K562 (cell line): ENCODE results near the gene CNIH3. TPM values are rescaled to one million over a fixed set of nuclear protein-coding genes. Genes with fewer than 3 reads are reported as not detected.

Experiments
- ATF3 ChIP-seq, 2 experiments: fragments of 450-650 bp in 1 of 2; sonication (generic) in 1 of 2; formaldehyde crosslinking in 1 of 2; IDR thresholded peaks in 1 of 2; conservative IDR thresholded peaks in 1 of 2; 2 replicates each; pipeline versions ENCODE4 v1.6.1 to v1.8.1; 2016 to 2023; ENCODE audit warnings: mild to moderate bottlenecking in 2 of 2, moderate library complexity in 2 of 2, inconsistent platforms in 1 of 2, missing genetic modification reagents in 1 of 2
- BCOR ChIP-seq: fragments of 450-650 bp; IDR thresholded peaks from 2 replicates; pipeline ENCODE4 v1.6.1; 2016
- GABPA ChIP-seq: fragments of 200-800 bp; sonication (Bioruptor generic); conservative IDR thresholded peaks from 2 replicates; pipeline ENCODE4 v1.6.1; 2016; ENCODE audit warnings: low read depth, missing genetic modification characterization, missing compliant biosample characterization
- GABPB2 ChIP-seq: fragments of 250-450 bp; sonication (Bioruptor Pico); conservative IDR thresholded peaks from 2 replicates; pipeline ENCODE4 v1.5.1; 2021; ENCODE audit warnings: mild to moderate bottlenecking
- MAFG ChIP-seq: fragments of 450-650 bp; conservative IDR thresholded peaks from 2 replicates; pipeline ENCODE4 v1.6.1; 2016; ENCODE audit warnings: missing genetic modification characterization, missing compliant biosample characterization
- MAFK ChIP-seq: IDR thresholded peaks from 2 replicates; pipeline ENCODE4 v1.6.1; 2011; ENCODE audit warnings: low read length, improper control_type of control experiment
- NR2C2 ChIP-seq, 2 experiments: fragments of 200-800 bp in 1 of 2; sonication (Bioruptor generic) in 1 of 2; sonication (generic) in 1 of 2; formaldehyde crosslinking in 1 of 2; IDR thresholded peaks; 2 replicates each; pipeline versions ENCODE4 v1.6.1 to v1.8.0; 2016 to 2022; ENCODE audit warnings: mild to moderate bottlenecking in 1 of 2, missing compliant biosample characterization in 1 of 2, missing genetic modification characterization in 1 of 2, missing genetic modification reagents in 1 of 2
- RFX7 ChIP-seq: fragments of 250-450 bp; sonication (Bioruptor Pico); IDR thresholded peaks from 2 replicates; pipeline ENCODE4 v1.5.1; 2021; ENCODE audit warnings: mild to moderate bottlenecking
- SAFB2 ChIP-seq: fragments of 200-400 bp; formaldehyde crosslinking; IDR thresholded peaks from 2 replicates; pipeline ENCODE4 v1.6.1; 2018; ENCODE audit warnings: borderline replicate concordance, low read length, low read depth, moderate library complexity; ENCODE audit not compliant: severe bottlenecking
- VEZF1 ChIP-seq: fragments of 200-800 bp; sonication (Bioruptor generic); IDR thresholded peaks from 2 replicates; pipeline ENCODE4 v1.6.1; 2017; ENCODE audit warnings: missing genetic modification characterization, missing compliant biosample characterization
- YY1 ChIP-seq, 3 experiments: IDR thresholded peaks; 2 replicates each; pipeline ENCODE4 v1.6.1; 2011; ENCODE audit warnings: low read length in 2 of 3, mild to moderate bottlenecking in 2 of 3, moderate library complexity in 2 of 3, borderline replicate concordance in 1 of 3, control low read depth in 1 of 3, low read depth in 1 of 3; ENCODE audit not compliant: insufficient read depth in 3 of 3, insufficient replicate concordance in 2 of 3, control insufficient read depth in 1 of 3, insufficient read length in 1 of 3; ENCODE audit errors: extremely low read depth in 1 of 3
- ZBTB11 ChIP-seq, 3 experiments: fragments of 200-800 bp in 1 of 3; fragments of 250-450 bp in 1 of 3; fragments of 450-650 bp in 1 of 3; sonication (Bioruptor Pico) in 1 of 3; sonication (Bioruptor generic) in 1 of 3; formaldehyde crosslinking in 1 of 3; IDR thresholded peaks; 2 replicates each; pipeline versions ENCODE4 v1.6.1 to v1.8.0; 2016 to 2022; ENCODE audit warnings: mild to moderate bottlenecking in 2 of 3, missing genetic modification characterization in 2 of 3, missing compliant biosample characterization in 1 of 3, moderate library complexity in 1 of 3
- ZNF165 ChIP-seq: fragments of 250-450 bp; sonication (Bioruptor Pico); IDR thresholded peaks from 2 replicates; pipeline ENCODE4 v1.4.0; 2020; ENCODE audit warnings: borderline replicate concordance
- ZNF175 ChIP-seq: fragments of 200-800 bp; sonication (Bioruptor generic); IDR thresholded peaks from 2 replicates; pipeline ENCODE4 v1.6.1; 2016; ENCODE audit warnings: low read depth, mild to moderate bottlenecking, missing genetic modification characterization, missing compliant biosample characterization
- ZNF584 ChIP-seq: fragments of 200-800 bp; sonication (Bioruptor generic); IDR thresholded peaks from 2 replicates; pipeline ENCODE4 v1.6.1; 2016; ENCODE audit warnings: low read depth, mild to moderate bottlenecking, missing genetic modification characterization, missing compliant biosample characterization
- ZNF766 ChIP-seq: fragments of 200-800 bp; sonication (Bioruptor generic); conservative IDR thresholded peaks from 2 replicates; pipeline ENCODE4 v1.6.1; 2016; ENCODE audit warnings: missing genetic modification characterization, missing compliant biosample characterization
- ZSCAN29 ChIP-seq: fragments of 450-650 bp; IDR thresholded peaks from 2 replicates; pipeline ENCODE4 v1.6.1; 2017
- polyA plus RNA-seq, 8 experiments: library from polyadenylated mRNA; depleted of rRNA in 4 of 8; stranded (reverse) in 5 of 8; unstranded in 3 of 8; fragments of >200 nt; fragmentation: Nextera tagmentation in 2 of 8; fragmentation: Illumina TruSeq in 1 of 8; extraction: Ambion mirVana in 2 of 8; extraction: Trizol in 1 of 8; gene quantifications; 2 replicates each; pipeline versions ENCODE4 v1.2.1 to v1.2.3, GENCODE V29; 2011 to 2014; ENCODE audit warnings: inconsistent platforms in 1 of 8, missing spikeins in 1 of 8
- total RNA-seq, 7 experiments: library from RNA; depleted of rRNA in 6 of 7; stranded (reverse); fragments of >200 nt in 6 of 7; fragmentation: Illumina TruSeq in 2 of 7; extraction: Trizol in 2 of 7; gene quantifications; 2 replicates each; pipeline versions ENCODE4 v1.2.1 to v1.2.3, GENCODE V29; 2011 to 2021; ENCODE audit warnings: low replicate concordance in 1 of 7

The CNIH3 gene
- total and polyA plus RNA-seq, 9 of the 15 experiments (the other 6 are each of a cell fraction or from before 2014, with no cell fraction given), result 0.14 to 1.8 (median 0.79) TPM

- TF ChIP-seq YY1 (IDR thresholded peaks at IDR 0.05; ENCODE audit: borderline replicate concordance in 1 of 3, control insufficient read depth in 1 of 3, extremely low read depth in 1 of 3, insufficient read depth in 3 of 3, insufficient read length in 1 of 3, insufficient replicate concordance in 2 of 3, low read depth in 1 of 3, low read length in 2 of 3) (no peak), ZNF766 (CRISPR knock-in tag) (peak; percentile 75), ZNF175 (CRISPR knock-in tag) (peak; percentile 45; the same call in 1 of the 2 replicates), ZNF584 (no peak; the same call in 1 of the 2 replicates), MAFK (peak; percentile 67), BCOR (no peak), MAFG (peak; percentile 76), ATF3 (IDR thresholded peaks at IDR 0.05) (peak; percentile 51; the same call in 1 of the 2 replicates), ATF3 (CRISPR knock-in tag; conservative IDR thresholded peaks at IDR 0.05) (no peak), NR2C2 (CRISPR knock-in tag; IDR thresholded peaks at IDR 0.05) (no peak), NR2C2 (tag; IDR thresholded peaks at IDR 0.05) (peak; percentile 29; the same call in 1 of the 2 replicates), ZNF165 (CRISPR knock-in tag) (no peak), VEZF1 (peak; percentile 63; the same call in 1 of the 2 replicates), RFX7 (CRISPR knock-in tag) (no peak), SAFB2 (no peak), GABPB2 (CRISPR knock-in tag) (no peak), GABPA (peak; percentile 70), ZSCAN29 (no peak), ZBTB11 (CRISPR knock-in tag; IDR thresholded peaks at IDR 0.05) (no peak)
Observed at GRCh38 chr1:224623743-224624333, 7.7 kb downstream of the CNIH3 start (continued).
